Measurements from ENCODE around the gene GNAL.

DNA sequence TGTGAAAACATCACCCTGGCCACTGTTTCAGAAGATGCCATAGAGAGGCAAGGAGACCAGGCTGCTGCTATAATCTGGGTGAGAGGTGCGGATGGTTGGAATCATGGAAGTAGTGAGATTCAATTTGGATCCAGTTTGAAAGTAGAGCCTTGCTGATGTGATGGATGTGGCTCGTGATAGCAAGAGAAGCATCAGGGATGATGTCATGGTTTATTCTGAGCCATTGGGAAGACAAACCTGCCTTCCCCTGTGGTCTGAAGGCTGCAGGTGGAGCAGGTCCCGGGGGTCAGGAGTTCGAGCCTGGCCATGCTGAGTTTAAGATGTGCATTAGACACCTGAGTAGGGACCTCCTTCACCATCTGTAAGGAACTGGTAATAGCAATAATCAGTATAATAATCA is 112.5 kb downstream of the GNAL start:
- TF ChIP-seq EZH2 (IDR thresholded peaks at IDR 0.05), result no peak
- TF ChIP-seq POLR2AphosphoS5 (IDR thresholded peaks at IDR 0.05; ENCODE audit: borderline replicate concordance, low read depth, low read length), result no peak
- no peak for TF ChIP-seq FOXP2 (optimal IDR thresholded peaks at IDR 0.05; ENCODE audit: control extremely low read depth, extremely low read length, insufficient read depth)
